GDM1 (cell line): ENCODE measurements around the gene STIM2.
"Not testable (repeated sequence)": the region's sequence is repeated elsewhere in the genome, so short reads cannot be mapped to it uniquely, and the experiment has no call there.

Source experiments
- DNase-seq: peaks from one replicate; lab custom pipeline; 2025; lab: John Stamatoyannopoulos, UW

The STIM2 gene

GRCh38 chr4:26867914-26868684, 7.5 kb downstream of the STIM2 start:
- no peak for DNase-seq

- no peak for DNase-seq
These were observed 10.1 kb downstream of the STIM2 start for GRCh38 chr4:26870576-26871262.

- DNase-seq, result no peak
These were observed 11.0 kb downstream of the STIM2 start for GRCh38 chr4:26871611-26872010.

GRCh38 chr4:26873391-26874026, 12.9 kb downstream of the STIM2 start:
- peak; percentile 65 for DNase-seq

- no peak for DNase-seq
These were observed 13.5 kb downstream of the STIM2 start for GRCh38 chr4:26874110-26874509.

- no peak for DNase-seq
These were observed 16.8 kb downstream of the STIM2 start for GRCh38 chr4:26877406-26877805.

GRCh38 chr4:26877961-26878360, 17.3 kb downstream of the STIM2 start:
- no peak for DNase-seq

GRCh38 chr4:26878794-26879391, 18.3 kb downstream of the STIM2 start:
- no peak for DNase-seq

- no peak for DNase-seq
These were observed 19.2 kb downstream of the STIM2 start for GRCh38 chr4:26879805-26880204.

- DNase-seq, result no peak
These were observed 23.4 kb downstream of the STIM2 start for GRCh38 chr4:26884026-26884425.

GRCh38 chr4:26884486-26884988, 23.9 kb downstream of the STIM2 start:
- DNase-seq, result no peak

- DNase-seq, result peak; percentile 54
These were observed 25.3 kb downstream of the STIM2 start for GRCh38 chr4:26885912-26886274.

GRCh38 chr4:26887143-26887542, 26.5 kb downstream of the STIM2 start:
- no peak for DNase-seq

- DNase-seq, result no peak
These were observed 27.2 kb downstream of the STIM2 start for GRCh38 chr4:26887809-26888208.

GRCh38 chr4:26889356-26889755, 28.7 kb downstream of the STIM2 start:
- no peak for DNase-seq

GRCh38 chr4:26891054-26891453, 30.4 kb downstream of the STIM2 start:
- no peak for DNase-seq

- no peak for DNase-seq
These were observed 31.2 kb downstream of the STIM2 start for GRCh38 chr4:26891867-26892266.

GRCh38 chr4:26892480-26893150, 32.0 kb downstream of the STIM2 start:
- DNase-seq, result no peak

- no peak for DNase-seq
These were observed 32.9 kb downstream of the STIM2 start for GRCh38 chr4:26893491-26893890.

- DNase-seq, result not testable (repeated sequence)
These were observed 34.2 kb downstream of the STIM2 start for GRCh38 chr4:26894881-26895280.

- no peak for DNase-seq
These were observed 36.0 kb downstream of the STIM2 start for GRCh38 chr4:26896636-26897035.

GRCh38 chr4:26899991-26900390, 39.4 kb downstream of the STIM2 start:
- no peak for DNase-seq
